Cerebellar nuclear complex (tissue), 1 donor: ENCODE results near the gene C10orf120.

Source experiments
- DNase-seq, 2 experiments: peaks; one replicate each; lab custom pipeline; 2025; lab: John Stamatoyannopoulos, UW

C10orf120 gene

GRCh38 chr10:122699796-122700455 is at the start of gene C10orf120:
C10orf120 (minus strand) TSS chr10:122699846; CDS start chr10:122699790, 56 bp downstream.
- no peak for DNase-seq

GRCh38 chr10:122748496-122748895 is 48.9 kb upstream of the C10orf120 start:
- DNase-seq, result no peak

DNA sequence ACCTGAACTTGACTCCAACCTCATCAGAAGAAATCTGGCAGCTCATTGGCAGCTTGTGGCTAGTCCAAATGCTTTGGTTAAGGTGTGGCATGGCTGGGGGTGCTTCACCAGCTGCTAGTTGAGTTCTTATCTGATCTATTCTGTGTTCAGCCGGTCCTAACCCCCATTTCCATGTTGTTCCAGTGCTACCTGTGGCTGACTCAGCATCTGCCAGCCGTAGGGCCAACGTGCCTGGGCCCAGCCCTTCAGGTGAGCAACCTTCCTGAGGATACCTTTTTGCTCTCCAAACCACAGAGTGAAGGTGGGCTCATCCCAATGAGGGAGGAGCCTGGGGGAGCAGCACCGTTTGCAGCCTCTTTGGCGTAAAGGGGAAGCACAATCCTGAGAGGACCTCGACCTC is 46.8 kb upstream of the C10orf120 start:
- DNase-seq, result no peak

DNA sequence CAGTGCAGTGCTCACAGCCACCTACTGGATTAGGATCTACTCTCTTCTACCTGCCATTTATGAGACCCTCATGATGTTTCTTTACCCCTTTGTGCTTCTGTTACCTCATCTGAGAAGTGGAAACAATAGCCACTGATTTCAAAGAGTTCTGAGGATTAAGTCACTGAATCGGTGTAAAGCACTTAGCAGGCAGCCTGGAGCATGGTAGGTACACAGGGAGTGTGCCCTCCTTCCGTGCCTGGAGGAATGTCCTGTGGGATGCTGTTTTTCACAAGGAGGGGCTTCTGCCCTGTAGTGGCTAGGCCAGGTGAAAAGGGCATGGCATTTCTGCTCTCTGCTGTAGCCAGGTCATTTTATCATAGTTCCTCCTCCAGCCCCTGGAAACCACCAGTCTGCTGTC is 44.6 kb upstream of the C10orf120 start:
- DNase-seq, result no peak

DNA sequence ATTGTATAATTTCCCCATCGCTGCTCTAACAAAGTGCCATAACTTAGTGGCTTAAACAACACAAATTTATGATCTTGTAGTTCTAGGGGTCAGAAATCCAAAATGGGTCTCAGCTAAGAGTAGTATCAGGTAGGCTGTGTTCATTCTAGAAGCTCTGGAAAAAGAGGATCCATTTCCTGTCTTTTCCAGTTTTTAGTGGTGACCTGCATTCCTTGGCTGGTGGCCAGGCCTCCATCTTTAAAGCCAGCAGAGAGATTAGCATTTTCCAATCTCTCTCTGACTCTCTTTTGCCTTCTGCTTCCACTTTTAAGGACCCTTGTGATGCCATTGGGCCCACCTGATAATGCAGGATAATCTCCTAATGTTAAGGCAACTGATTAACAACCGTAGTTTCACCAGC is 41.0 kb upstream of the C10orf120 start:
- no peak for DNase-seq

DNA sequence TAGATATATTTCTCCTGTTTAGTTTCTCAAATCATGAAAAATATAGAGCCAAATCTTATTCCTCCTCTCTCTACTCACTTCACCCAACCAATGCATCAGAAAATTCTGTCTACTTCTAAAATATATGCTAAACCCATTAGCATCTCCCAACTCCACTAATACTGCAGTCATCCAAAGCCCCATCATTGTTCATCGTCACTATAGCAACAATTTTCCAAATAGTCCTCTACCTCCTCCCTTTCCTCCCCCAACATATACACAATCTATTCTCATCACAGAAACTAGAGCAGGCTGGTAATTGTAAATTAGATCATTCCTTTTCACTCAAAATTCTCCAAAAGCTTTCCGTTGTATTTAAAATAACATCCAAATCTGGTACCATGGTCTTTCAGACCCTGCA is 38.4 kb upstream of the C10orf120 start:
- no peak for DNase-seq

DNA sequence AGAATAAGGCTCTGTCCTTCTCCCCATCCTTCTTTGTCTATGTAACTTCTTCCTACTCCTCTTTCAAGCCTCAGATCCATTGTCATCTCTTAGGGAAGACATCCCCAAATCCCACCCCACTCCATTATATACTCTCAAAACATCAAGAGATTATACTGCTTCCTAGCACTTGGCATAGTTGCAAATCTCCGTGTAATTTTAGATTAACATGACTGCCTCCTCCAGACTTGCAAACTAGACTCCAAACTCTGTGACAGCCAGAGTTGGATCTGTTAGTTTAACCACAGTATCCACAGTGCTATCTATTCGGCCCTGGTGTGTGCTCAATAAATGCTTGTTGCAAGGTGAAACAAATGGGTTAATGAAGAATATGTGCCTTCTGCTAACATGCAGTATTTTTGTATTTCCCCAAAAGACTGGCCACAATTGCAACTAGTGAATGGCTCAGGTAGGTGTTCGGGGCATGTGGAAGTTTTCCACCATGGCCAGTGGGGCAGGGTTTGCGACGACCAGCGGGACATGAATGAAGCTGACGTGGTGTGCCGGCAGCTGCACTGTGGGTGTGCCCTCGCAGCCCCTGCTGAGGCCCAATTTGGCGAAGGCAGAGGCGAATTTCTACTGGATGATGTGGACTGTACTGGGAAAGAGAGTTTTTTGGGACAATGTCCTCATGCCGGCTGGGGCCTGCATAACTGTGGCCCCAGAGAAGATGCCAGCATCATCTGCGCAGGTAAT is 34.5 kb upstream of the C10orf120 start:
- DNase-seq, result no peak

DNA sequence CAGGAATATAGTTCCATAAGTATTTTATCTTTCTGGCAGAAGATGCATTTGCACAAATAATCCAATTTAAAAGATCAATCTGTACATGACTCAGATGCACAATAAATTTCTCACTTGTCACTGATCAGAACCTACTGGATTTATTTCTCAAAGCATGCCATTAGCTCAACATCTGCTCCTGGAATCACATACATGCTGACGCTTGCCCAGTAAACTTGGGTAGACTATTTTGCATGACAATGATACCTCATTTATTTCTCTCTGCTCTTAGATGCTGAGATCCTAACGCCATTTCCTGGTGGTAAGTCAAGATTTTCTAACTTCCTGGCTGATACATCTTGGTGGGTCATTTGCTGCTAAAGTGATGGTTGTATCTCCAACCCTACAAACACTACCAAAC is 33.8 kb upstream of the C10orf120 start:
- DNase-seq, result no peak

- no peak for DNase-seq
Measured at GRCh38 chr10:122730238-122730637, 30.6 kb upstream of the C10orf120 start.

DNA sequence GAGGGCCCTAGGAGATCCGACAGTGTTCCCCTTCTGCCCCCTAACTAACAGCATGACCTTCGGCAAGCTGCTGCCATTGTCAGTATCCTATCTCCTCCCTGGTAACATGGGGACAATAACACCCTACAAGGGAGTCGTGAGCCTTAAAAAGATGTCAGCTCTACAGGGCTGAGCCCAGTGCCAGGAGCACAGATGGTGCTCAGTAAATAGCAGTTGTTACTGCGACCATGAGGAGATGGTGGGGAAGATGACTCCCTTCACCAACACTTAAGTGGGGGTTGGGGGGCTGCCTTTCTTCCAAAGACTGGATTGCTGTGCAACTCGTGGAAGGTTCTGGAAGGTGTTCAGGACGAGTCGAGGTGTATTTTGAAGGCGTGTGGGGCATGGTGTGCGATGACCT is 29.5 kb upstream of the C10orf120 start:
- no peak for DNase-seq

GRCh38 chr10:122727426-122727825 is 27.8 kb upstream of the C10orf120 start:
- no peak for DNase-seq

- DNase-seq, result no peak
Measured at GRCh38 chr10:122725768-122726167, 26.1 kb upstream of the C10orf120 start.

- no peak for DNase-seq
Measured at GRCh38 chr10:122725006-122725405, 25.4 kb upstream of the C10orf120 start.

- no peak for DNase-seq
Measured at GRCh38 chr10:122721111-122721510, 21.5 kb upstream of the C10orf120 start.

- no peak for DNase-seq
Measured at GRCh38 chr10:122716025-122716424, 16.4 kb upstream of the C10orf120 start.

- no peak for DNase-seq
Measured at GRCh38 chr10:122715576-122715975, 15.9 kb upstream of the C10orf120 start.

DNA sequence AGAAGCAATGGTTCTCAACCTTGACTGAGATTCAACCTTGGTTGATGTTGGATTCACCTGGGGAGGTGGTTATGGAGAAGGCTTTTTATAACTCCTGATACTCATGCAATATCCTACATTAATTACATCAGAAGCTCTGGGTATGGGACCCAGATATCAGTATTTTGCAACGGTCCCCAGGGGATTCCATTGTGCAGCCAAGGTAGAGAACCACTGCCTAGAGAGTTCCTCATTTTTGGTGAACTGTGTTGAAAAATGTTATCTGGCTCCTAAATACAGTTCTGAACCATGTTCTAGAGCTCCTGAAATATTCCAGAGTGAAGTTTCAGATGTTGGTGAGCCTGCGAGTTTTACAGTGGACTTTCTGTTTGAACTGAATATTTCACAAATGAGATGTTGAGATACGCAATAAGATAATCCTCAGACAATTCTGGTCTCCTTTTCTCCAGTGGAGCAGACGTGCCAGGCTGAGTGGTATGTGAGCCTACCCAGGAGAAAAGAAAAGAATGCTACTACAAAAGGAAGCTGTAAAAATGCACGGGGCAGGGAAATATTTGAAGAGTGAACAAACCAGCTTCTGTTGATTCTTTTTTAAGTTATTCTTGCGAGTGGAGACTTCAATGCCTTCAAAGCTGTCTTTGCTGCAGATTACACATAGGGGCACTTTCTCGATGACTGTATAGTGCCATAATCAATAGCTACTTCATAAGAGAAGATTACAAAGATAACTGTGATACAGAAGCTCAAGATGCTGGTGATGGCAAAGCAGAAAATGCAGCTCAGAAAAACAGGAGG is 13.6 kb upstream of the C10orf120 start:
- no peak for DNase-seq

DNA sequence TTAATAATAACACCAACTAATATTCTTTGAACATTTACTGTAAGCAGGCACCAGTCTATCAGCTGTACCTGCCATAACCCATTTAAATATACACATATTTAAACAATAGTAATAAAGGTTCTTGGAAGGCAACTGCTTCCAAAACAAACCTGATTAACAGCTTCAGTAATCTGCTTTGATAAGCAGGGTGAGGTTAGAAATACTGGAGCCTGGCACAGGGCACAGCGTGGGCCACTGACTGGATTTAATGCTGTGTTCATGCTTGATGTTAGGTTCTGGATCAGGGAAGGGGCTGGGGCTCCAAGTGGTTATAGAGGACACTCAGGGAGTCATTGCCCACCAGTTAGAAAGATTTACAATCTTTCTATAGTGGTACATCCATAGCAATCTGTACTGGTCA is 10.9 kb upstream of the C10orf120 start:
- no peak for DNase-seq

- no peak for DNase-seq
Measured at GRCh38 chr10:122709971-122710370, 10.3 kb upstream of the C10orf120 start.

- DNase-seq, result no peak
Measured at GRCh38 chr10:122707535-122707934, 7.9 kb upstream of the C10orf120 start.

DNA sequence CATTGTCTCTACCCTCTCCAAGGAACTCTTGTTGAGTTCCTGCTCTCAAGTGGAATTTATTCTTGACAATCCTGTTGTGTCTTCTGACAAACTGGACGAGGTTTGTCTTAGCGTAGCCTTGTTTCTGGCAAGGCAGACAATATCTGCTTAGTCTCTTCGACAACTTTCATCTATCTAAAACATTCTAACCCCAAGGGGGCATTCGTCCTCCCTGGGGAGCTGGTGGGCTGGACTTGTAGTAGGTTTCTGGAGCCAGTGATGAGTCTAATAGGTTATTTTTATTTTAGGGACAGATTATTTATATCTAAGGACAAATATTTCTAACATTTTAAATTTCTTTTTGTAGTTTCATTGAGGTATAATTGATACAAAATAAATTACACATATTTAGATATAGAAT is 7.3 kb upstream of the C10orf120 start:
- DNase-seq, result no peak

GRCh38 chr10:122706467-122706866 is 6.8 kb upstream of the C10orf120 start:
- DNase-seq, result no peak
